GM12873 (cell line): ENCODE measurements around the gene STAB2.

ENCODE experiments used
- TF ChIP-seq, protein P1 (sequence below): IDR thresholded peaks from 2 replicates; pipeline ENCODE4 v1.5.1; 2012; ENCODE audit warnings: low read depth, mild to moderate bottlenecking, moderate library complexity, low read length, control low read depth; ENCODE audit not compliant: insufficient read depth; ENCODE audit errors: missing control alignments

Gene STAB2

DNA sequence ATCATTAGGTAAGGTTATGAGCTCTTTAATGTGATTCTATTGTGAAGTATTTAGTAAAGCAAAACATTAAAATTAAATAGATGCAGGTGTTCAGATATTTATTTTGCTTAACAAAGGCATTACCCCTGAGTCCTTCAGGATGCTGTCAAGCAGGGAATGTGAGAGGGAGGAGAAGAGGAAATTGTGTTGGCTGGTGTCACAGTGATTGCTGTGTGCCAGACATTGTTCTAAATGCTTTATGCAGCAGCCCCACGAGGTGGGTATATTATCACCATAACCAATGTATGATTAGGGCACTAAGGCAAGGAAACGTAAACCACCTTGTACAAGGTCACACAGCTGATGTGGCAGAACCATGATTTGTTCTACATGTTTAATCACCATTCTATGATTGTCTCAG lies 80.1 kb downstream of the STAB2 start:
- TF ChIP-seq, protein P1, sequence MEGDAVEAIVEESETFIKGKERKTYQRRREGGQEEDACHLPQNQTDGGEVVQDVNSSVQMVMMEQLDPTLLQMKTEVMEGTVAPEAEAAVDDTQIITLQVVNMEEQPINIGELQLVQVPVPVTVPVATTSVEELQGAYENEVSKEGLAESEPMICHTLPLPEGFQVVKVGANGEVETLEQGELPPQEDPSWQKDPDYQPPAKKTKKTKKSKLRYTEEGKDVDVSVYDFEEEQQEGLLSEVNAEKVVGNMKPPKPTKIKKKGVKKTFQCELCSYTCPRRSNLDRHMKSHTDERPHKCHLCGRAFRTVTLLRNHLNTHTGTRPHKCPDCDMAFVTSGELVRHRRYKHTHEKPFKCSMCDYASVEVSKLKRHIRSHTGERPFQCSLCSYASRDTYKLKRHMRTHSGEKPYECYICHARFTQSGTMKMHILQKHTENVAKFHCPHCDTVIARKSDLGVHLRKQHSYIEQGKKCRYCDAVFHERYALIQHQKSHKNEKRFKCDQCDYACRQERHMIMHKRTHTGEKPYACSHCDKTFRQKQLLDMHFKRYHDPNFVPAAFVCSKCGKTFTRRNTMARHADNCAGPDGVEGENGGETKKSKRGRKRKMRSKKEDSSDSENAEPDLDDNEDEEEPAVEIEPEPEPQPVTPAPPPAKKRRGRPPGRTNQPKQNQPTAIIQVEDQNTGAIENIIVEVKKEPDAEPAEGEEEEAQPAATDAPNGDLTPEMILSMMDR = no peak

DNA sequence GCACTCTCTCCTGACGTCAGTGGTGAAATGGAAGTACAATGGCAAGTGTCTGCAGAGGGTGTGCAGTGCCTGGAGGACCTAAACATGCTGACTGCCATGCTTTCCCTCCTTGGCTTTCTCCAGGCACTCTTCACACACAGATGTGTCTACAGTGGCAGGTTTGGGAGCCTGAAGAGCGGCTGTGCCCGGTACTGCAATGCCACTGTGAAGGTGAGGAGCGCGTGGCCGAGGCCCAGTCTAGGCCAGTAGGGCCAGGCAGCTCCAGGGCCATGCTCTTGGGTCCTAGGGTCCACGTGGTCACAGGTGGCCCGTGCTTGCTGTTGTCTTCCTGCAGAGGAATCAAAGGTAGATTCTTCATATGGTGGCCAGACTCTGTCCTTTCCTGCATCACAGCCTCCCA lies 81.4 kb downstream of the STAB2 start:
- TF ChIP-seq, protein P1 = no peak

DNA sequence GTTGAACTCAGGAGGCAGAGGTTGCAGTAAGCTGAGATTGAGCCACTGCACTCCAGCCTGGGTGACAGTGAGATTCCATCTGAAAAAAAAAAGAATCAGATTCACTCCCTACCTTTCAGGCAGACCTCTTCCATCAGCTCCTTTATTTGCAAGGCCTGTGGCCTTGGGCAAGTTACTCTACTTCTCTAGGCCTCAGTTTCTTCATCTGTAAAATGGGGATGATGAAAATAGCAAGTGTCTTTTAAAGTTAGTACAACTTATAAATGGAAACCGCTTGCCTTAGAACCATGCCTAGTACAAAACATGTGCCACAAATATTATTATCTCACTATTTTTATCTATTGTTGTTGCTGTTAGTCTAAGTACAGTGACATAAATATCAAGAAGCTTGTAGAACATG lies 84.3 kb downstream of the STAB2 start:
- TF ChIP-seq, protein P1 = no peak

DNA sequence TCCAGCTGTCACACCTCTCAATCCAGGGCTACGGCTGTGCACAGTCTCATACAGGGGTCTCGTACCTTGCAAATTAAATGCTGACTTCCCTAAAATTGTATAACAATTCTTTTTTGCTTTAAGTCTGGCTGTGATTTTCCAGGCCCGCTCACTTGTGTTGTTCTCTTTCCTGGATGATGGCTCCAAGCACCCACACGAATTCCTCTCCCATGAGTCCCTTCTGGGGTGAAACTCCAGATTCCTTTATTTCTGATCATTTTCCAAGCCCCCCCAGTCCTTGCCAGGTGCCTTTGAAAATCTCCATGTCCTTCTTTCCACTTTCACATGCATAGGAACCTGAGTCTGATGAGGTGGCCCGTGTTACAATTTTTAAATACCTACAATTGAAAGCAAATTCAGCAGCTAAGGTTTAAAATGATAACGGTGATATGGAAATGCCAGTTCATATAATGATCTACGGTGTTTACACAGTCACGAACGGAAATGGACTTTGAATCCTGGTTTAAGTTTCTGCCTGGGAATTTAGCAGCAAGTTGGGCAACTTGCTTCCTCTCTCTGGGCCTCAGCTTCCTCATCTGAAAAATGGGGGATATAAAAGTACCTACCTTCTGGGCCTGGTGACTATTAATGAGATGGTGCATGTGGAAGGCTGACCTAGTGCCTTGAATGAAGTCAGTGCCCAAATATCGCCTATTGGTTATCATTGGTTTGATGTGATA lies 85.5 kb downstream of the STAB2 start:
- TF ChIP-seq, protein P1 = no peak

DNA sequence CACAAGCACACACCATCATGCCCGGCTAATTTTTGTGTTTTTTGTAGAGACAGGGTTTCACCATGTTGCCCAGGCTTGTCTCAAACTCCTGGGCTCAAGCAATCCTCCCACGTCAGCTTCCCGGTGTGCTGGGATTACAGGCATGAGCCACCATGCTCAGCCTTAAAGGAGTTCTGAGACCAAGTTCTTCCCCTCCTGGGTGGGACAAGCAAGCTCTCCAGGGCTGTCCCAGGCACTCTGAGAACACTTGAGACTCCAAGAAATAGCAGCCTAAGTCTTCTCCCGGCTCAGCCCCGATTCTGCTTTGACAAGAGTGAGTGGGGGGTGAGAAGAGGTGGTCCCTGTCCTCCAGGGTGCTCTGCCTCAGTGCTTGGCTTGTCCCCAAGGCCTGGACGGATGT lies 86.4 kb downstream of the STAB2 start:
- TF ChIP-seq, protein P1 = no peak

DNA sequence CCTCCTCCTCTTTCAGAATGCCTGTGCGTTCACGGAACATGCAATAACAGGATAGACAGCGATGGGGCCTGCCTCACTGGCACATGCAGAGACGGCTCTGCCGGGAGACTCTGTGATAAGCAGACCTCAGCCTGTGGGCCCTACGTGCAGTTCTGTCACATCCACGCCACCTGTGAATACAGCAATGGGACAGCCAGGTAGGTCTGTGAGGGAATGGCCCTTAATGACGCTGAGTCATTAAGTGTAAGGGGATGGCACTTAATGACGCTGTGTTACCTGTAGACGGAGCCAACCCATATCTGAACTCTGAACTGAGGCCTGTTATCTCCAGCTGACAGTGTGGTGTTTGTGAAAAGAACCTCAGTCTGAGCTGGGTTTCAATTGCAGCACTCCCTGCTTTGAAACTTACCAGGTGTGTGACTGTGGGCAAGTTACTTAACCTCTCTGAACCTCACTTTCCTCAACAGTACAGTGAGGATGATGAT lies 86.9 kb downstream of the STAB2 start:
- TF ChIP-seq, protein P1 = no peak

DNA sequence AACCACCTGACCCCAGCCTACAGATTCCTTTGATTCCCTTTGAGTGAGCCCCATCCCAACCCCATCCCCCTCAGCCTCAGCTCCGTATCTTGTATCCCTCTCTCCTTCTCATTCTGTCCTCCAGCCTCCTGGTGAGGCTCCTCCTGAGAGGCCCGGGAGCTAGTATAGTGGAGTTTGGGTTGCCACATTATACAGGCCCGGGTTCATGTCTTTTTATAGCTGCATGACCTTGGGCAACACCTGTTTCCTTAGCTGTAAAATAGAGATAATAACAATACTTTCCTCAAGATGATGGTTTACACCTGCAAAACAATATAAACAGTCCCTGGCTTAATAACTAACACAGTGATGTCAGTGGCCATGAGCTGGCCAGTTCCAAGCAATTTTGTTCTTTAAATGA lies 89.8 kb downstream of the STAB2 start:
- TF ChIP-seq, protein P1 = no peak
